Effector memory CD4-positive, alpha-beta T cell (primary cell): ENCODE data around the gene SMAP2.

Experiments used
- DNase-seq, 3 donors: peaks; one replicate each; pipeline ENCODE4 v3.0.0-alpha.2; 2020
- H3K27ac ChIP-seq: 2 replicates; pipeline ENCODE4 v1.7.0; 2013; ENCODE audit warnings: mild to moderate bottlenecking, low read length, moderate library complexity; ENCODE audit not compliant: insufficient read depth, poor library complexity, severe bottlenecking
- H3K27me3 ChIP-seq: replicated peaks from 2 replicates; pipeline ENCODE4 v1.7.0; 2013; ENCODE audit warnings: mild to moderate bottlenecking, low read length; ENCODE audit not compliant: insufficient read depth, control insufficient read depth, poor library complexity, severe bottlenecking
- H3K36me3 ChIP-seq: 2 replicates; pipeline ENCODE4 v1.7.0; 2013; ENCODE audit warnings: mild to moderate bottlenecking, low read length, moderate library complexity; ENCODE audit not compliant: control insufficient read depth, insufficient read depth
- H3K4me1 ChIP-seq: 2 replicates; pipeline ENCODE4 v1.7.0; 2013; ENCODE audit warnings: low read length, mild to moderate bottlenecking; ENCODE audit not compliant: control insufficient read depth, insufficient read depth, poor library complexity, severe bottlenecking
- H3K4me3 ChIP-seq: 2 replicates; pipeline ENCODE4 v1.7.0; 2013; ENCODE audit warnings: low read length, low read depth, mild to moderate bottlenecking; ENCODE audit not compliant: insufficient read depth, poor library complexity, severe bottlenecking
- H3K9me3 ChIP-seq: 2 replicates; pipeline ENCODE4 v1.7.0; 2013; ENCODE audit warnings: mild to moderate bottlenecking, low read length, moderate library complexity; ENCODE audit not compliant: control insufficient read depth

The SMAP2 gene

DNA sequence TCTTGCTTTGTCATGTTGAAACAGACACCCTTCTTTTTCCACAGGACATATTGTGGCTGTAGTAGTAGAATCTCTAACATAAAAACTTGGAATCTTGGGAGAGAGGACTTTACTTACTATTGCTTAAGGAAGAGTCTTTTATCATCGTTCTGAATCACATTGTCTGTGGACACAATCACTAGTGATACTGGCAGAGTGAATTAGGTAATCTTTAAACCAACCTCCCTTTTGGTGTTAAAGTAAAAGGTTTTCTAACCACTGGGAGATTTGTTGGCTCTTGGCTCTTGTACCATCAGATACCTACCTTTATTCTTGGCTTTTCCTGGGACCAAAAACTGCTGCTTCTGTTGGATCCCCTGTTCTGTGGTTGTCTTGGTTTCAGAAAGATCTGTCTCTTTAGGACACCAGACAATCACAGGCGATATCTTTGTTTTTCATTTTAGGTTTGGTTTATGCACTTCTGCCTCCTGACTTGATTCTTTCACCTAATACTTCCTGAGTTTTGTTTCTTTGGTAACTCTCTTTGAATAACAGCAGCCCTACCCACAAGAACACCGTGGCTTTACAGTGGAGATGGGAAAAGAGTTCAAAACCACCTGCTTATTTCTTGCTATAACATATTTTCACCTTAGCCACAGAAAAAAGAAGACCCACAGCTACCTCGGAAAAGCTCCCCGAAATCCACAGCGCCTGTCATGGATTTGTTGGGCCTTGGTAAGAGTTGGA lies 40.2 kb downstream of the SMAP2 start:
- peak overlapping the region; percentile 36 for H3K27ac ChIP-seq
- H3K36me3 ChIP-seq = peaks cover 88% of the 10 kb centered on the region
- H3K4me1 ChIP-seq = no peaks in the 10 kb centered on the region
- no peaks in the 10 kb centered on the region for H3K9me3 ChIP-seq
- DNase-seq = no peak
- no peaks in the 10 kb centered on the region for H3K27me3 ChIP-seq
- H3K4me3 ChIP-seq = no peak overlapping the region

GRCh38 chr1:40414331-40414730 lies 40.8 kb downstream of the SMAP2 start:
- peaks cover 84% of the 10 kb centered on the region for H3K36me3 ChIP-seq
- no peak overlapping the region for H3K27ac ChIP-seq
- H3K4me3 ChIP-seq = no peak overlapping the region
- H3K9me3 ChIP-seq = no peaks in the 10 kb centered on the region
- H3K27me3 ChIP-seq = no peaks in the 10 kb centered on the region
- no peak for DNase-seq
- H3K4me1 ChIP-seq = no peaks in the 10 kb centered on the region

- Histone ChIP-seq H3K9me3 (no peaks in the 10 kb centered on the region), H3K27ac (no peak overlapping the region), H3K36me3 (peaks cover 83% of the 10 kb centered on the region), H3K27me3 (no peaks in the 10 kb centered on the region), H3K4me3 (no peak overlapping the region), H3K4me1 (no peaks in the 10 kb centered on the region)
- no peak for DNase-seq
These were observed 43.2 kb downstream of the SMAP2 start for GRCh38 chr1:40416709-40417108.

- H3K4me1 ChIP-seq = no peaks in the 10 kb centered on the region
- peaks cover 57% of the 10 kb centered on the region for H3K36me3 ChIP-seq
- no peaks in the 10 kb centered on the region for H3K9me3 ChIP-seq
- no peak overlapping the region for H3K4me3 ChIP-seq
- H3K27me3 ChIP-seq = no peaks in the 10 kb centered on the region
- no peak overlapping the region for H3K27ac ChIP-seq
- DNase-seq = no peak
These were observed 48.2 kb downstream of the SMAP2 start for GRCh38 chr1:40421431-40422384.

DNA sequence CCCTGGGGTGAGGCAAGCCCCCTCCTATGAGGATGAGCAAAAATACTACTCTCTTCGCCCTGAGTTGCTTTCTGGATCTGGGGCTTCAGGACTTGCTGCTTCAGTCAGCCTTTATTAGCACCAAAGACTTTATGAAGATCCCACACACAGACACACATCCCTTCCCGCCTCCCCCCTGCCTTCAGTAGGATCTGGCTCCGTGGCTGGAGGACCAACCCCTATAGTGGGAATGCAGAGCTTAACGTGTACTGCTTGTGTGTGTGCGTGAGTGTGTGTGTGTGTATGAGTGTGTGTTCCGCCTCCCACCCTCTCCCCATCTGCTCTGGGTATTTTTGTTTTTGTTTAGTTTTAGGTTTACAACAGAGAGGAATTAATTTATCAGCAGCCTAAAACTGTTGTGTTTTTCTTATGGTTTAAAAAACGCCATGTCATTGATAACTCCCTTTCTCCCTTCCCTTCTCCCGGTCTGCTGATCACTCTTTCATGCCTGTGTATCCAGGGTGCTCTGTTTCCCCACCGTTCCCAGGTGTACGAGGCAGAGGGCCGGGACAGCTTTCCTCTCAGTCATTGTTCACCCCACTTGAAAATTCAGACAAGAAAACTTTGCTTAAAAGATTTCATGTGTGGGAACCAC lies 49.2 kb downstream of the SMAP2 start:
- Histone ChIP-seq H3K27me3 (no peaks in the 10 kb centered on the region), H3K9me3 (no peaks in the 10 kb centered on the region), H3K36me3 (peaks cover 47% of the 10 kb centered on the region), H3K27ac (no peak overlapping the region), H3K4me3 (no peak overlapping the region), H3K4me1 (no peaks in the 10 kb centered on the region)
- DNase-seq = no peak

GRCh38 chr1:40423264-40423642 lies 49.7 kb downstream of the SMAP2 start:
- H3K27ac ChIP-seq = no peak overlapping the region

GRCh38 chr1:40423951-40424618 lies 50.6 kb downstream of the SMAP2 start:
- H3K27ac ChIP-seq = no peak overlapping the region
- no peak for DNase-seq
- no peaks in the 10 kb centered on the region for H3K9me3 ChIP-seq
- H3K27me3 ChIP-seq = no peaks in the 10 kb centered on the region
- no peaks in the 10 kb centered on the region for H3K4me1 ChIP-seq
- peaks cover 39% of the 10 kb centered on the region for H3K36me3 ChIP-seq
- no peak overlapping the region for H3K4me3 ChIP-seq

More at GRCh38 chr1:40423264-40423642, 49.7 kb downstream of the SMAP2 start:
- H3K9me3 ChIP-seq = no peaks in the 10 kb centered on the region
- peaks cover 45% of the 10 kb centered on the region for H3K36me3 ChIP-seq
- DNase-seq = no peak
- no peaks in the 10 kb centered on the region for H3K4me1 ChIP-seq
- no peak overlapping the region for H3K4me3 ChIP-seq
- no peaks in the 10 kb centered on the region for H3K27me3 ChIP-seq

DNA sequence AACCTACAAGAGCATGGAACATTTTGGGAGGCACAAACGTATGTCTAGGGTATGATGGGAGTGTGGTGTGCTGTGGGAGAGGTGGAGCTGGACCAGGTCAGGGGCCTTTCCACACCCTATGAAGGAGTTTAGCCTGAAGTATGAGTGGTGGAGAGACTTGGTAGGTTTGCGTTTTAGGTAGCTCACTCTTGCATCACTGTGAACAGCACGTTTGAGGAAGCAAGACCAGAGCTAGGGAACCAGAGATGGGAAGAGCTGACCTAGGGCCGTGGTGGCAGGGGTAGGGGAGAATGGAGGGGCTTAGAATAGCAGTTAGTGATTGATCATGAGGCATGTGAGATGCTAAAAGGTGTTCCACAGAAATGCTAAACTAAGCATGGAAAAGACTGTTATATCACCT lies 51.7 kb downstream of the SMAP2 start:
- no peaks in the 10 kb centered on the region for H3K9me3 ChIP-seq
- no peak for DNase-seq
- H3K4me1 ChIP-seq = no peaks in the 10 kb centered on the region
- no peak overlapping the region for H3K27ac ChIP-seq
- H3K27me3 ChIP-seq = no peaks in the 10 kb centered on the region
- no peak overlapping the region for H3K4me3 ChIP-seq
- peaks cover 31% of the 10 kb centered on the region for H3K36me3 ChIP-seq

DNA sequence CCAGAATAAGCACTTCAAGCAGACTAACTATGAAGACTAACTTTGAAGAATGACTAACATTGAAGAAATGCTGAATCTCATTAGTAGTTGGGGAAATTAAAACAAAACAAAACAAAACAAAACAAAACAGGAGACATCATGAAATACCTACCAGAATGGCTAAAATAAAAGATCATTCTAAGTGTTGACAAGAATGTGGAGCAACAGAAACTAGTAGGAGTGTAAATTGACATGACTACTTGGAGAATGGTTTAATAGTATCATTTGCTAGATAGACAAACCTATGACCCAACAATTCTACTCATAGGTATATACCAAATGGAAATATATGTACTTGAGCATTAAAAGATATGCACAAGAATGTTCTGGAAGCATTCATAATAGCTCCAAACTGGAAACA lies 57.9 kb downstream of the SMAP2 start:
- H3K4me3 ChIP-seq = no peak overlapping the region
- H3K4me1 ChIP-seq = no peaks in the 10 kb centered on the region
- H3K27ac ChIP-seq = no peak overlapping the region
- DNase-seq = no peak
- H3K27me3 ChIP-seq = no peaks in the 10 kb centered on the region
- no peaks in the 10 kb centered on the region for H3K36me3 ChIP-seq
- no peaks in the 10 kb centered on the region for H3K9me3 ChIP-seq
